HG03442 (cell line): ENCODE data around the gene SAE1.

Experiments used
- ATAC-seq: cut with Tn5 transposase; IDR thresholded peaks from one replicate; pipeline ENCODE4 v1.9.1; 2021; ENCODE audit warnings: mild to moderate bottlenecking, moderate library complexity; ENCODE audit not compliant: unreplicated experiment

The SAE1 gene

DNA sequence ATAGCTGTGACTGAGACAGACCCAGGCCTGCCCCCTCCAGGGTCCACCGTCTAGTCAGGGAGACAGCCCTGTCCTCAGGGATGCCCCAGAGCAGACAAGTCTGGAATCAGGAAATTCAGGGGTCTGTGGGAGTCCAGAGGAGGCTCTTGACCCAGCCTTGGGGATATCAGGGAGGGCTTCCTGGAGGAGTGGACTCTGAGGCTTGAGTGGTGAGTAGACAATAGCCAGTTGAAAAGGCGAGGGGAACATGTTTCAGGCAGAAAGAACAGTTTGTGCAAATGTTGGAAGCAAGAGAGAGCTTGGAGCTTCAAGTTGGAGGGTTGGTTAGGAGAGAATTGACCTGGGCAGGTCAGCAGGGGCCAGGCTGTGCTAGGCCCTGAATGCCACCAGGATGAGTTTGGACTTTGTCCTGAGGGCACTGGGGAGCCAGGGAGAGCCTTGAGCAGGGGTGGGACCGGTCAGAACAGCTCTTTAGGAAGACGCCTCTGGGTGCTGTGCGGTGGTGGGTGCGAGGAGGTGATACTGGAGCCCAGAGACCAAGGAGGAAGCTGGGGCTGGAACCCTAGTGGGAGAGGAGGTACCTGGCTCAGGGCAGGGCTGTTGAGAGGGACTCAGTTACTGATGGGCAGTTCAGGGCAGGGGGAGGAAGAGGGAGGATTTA is 128.4 kb downstream of the SAE1 start:
- ATAC-seq = no peak
